Measurements from ENCODE around the gene SLC15A1.

GRCh38 chr13:98752467-98753290 lies at the start of gene SLC15A1:
- TF ChIP-seq GATA1 (IDR thresholded peaks at IDR 0.05; ENCODE audit: low read depth, low read length) (no peak), POLR2A (IDR thresholded peaks at IDR 0.05; ENCODE audit: low read length) (no peak)
